Tibial artery (tissue), 4 donors: ENCODE results near the gene DTL.
"Not testable (repeated sequence)": the region's sequence is repeated elsewhere in the genome, so short reads cannot be mapped to it uniquely, and the experiment has no call there.

Source experiments
- DNase-seq, 2 donors: peaks; one replicate each; pipeline ENCODE4 v3.0.0-alpha.2; 2019
- H3K27ac ChIP-seq, 2 donors: fragments of 200-600 bp; sonication (generic) in 1 of 2; 1 replicate in 1 of 2; 2 replicates in 1 of 2; pipeline ENCODE4 v1.5.1; 2018 to 2019; ENCODE audit warnings: mild to moderate bottlenecking in 1 of 2
- H3K27me3 ChIP-seq, 2 donors: fragments of 200-600 bp; sonication (generic) in 1 of 2; one replicate each; pipeline versions ENCODE4 v1.5.1 to v1.6.0; 2016 to 2019
- H3K36me3 ChIP-seq, 3 donors: fragments of 200-600 bp; sonication (generic) in 2 of 3; one replicate each; pipeline ENCODE4 v1.5.1; 2016 to 2019; ENCODE audit warnings: mild to moderate bottlenecking in 2 of 3
- H3K4me1 ChIP-seq, 4 donors: fragments of 200-600 bp; sonication (generic) in 2 of 4; 1 replicate in 3 of 4; 2 replicates in 1 of 4; pipeline ENCODE4 v1.5.1; 2016 to 2019
- H3K4me3 ChIP-seq, 2 donors: fragments of 200-600 bp; sonication (generic) in 1 of 2; 1 replicate in 1 of 2; 2 replicates in 1 of 2; pipeline ENCODE4 v1.5.1; 2018 to 2019; ENCODE audit warnings: mild to moderate bottlenecking in 2 of 2
- H3K9me3 ChIP-seq, 3 donors: fragments of 200-600 bp; sonication (generic) in 1 of 3; one replicate each; pipeline ENCODE4 v1.5.1; 2016 to 2019
- intact Hi-C: fragments of 100-400 bp; cut with DNase I; formaldehyde crosslinking; loops from one replicate; pipeline ENCODE4 v1.15.0; 2023; ENCODE audit warnings: low total_unique reads
- TF ChIP-seq, protein P1 (sequence below), 2 experiments: fragments of 200-600 bp in 1 of 2; fragments of 450-650 bp in 1 of 2; IDR thresholded peaks; one replicate each; pipeline ENCODE4 v1.5.1; 2017 to 2019; ENCODE audit warnings: antibody characterized with exemption in 2 of 2, mild to moderate bottlenecking in 1 of 2, moderate library complexity in 1 of 2

The DTL gene, protein sequence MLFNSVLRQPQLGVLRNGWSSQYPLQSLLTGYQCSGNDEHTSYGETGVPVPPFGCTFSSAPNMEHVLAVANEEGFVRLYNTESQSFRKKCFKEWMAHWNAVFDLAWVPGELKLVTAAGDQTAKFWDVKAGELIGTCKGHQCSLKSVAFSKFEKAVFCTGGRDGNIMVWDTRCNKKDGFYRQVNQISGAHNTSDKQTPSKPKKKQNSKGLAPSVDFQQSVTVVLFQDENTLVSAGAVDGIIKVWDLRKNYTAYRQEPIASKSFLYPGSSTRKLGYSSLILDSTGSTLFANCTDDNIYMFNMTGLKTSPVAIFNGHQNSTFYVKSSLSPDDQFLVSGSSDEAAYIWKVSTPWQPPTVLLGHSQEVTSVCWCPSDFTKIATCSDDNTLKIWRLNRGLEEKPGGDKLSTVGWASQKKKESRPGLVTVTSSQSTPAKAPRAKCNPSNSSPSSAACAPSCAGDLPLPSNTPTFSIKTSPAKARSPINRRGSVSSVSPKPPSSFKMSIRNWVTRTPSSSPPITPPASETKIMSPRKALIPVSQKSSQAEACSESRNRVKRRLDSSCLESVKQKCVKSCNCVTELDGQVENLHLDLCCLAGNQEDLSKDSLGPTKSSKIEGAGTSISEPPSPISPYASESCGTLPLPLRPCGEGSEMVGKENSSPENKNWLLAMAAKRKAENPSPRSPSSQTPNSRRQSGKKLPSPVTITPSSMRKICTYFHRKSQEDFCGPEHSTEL

DNA sequence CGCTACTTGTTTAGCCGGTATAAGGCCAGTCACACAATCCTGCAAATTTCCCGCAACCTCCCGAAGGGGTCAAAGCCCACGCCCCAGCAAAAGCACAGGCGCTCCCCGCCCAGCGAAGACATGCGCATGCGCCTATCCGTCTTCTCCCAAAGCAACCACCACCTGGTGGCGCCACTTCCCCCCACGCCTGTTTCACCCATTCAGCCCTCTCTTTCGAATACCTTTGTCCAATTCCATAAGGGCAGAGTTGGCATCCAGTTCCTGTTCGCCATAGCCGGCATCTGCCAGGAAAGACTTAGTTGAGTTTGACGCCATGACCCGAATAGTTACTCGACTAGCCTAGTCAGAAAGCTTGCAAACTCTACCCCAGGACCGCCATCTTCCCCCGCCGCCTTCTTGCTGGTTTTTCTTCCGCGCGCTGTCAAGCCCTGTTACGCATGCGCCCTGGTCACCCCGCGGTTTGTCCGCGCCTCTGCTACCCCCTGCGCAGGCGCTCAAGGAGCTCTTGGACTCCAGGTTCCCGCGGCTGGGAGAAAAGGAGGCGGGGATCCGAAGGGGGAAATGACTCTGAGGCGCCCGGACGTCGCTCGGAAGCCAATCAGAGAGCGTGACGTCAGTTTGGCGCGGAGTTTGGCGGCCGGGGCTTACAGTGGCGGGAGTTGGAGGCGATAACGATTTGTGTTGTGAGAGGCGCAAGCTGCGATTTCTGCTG lies at the start of gene DTL, which contains the start of gene INTS7:
Gene DTL (plus strand): TSS at position 626 of the 712 bp plus-strand sequence. CDS start 143 bp downstream, outside the sequence.
Gene INTS7 (minus strand): TSS at position 435 of the 712 bp plus-strand sequence. CDS start 120 bp downstream, at position 315.
- Histone ChIP-seq H3K36me3 (no peaks in the 10 kb centered on the region), H3K9me3 (no peaks in the 10 kb centered on the region), H3K27ac (peak within 1 kb of the TSS; percentile 69 to 80), H3K4me3 (peak within 1 kb of the TSS; percentile 57 to 68), H3K4me1 (peaks cover 0 to 27% (median 13%) of the 10 kb centered on the region in 4 donors), H3K27me3 (no peaks in the 10 kb centered on the region)
- intact Hi-C loops = loop anchor here (10.0 kb wide), 1 partner anchor 420 kb away; no protein-coding TSS in a partner anchor
- DNase-seq = peak; percentile 98 to 99
- TF ChIP-seq, protein P1, sequence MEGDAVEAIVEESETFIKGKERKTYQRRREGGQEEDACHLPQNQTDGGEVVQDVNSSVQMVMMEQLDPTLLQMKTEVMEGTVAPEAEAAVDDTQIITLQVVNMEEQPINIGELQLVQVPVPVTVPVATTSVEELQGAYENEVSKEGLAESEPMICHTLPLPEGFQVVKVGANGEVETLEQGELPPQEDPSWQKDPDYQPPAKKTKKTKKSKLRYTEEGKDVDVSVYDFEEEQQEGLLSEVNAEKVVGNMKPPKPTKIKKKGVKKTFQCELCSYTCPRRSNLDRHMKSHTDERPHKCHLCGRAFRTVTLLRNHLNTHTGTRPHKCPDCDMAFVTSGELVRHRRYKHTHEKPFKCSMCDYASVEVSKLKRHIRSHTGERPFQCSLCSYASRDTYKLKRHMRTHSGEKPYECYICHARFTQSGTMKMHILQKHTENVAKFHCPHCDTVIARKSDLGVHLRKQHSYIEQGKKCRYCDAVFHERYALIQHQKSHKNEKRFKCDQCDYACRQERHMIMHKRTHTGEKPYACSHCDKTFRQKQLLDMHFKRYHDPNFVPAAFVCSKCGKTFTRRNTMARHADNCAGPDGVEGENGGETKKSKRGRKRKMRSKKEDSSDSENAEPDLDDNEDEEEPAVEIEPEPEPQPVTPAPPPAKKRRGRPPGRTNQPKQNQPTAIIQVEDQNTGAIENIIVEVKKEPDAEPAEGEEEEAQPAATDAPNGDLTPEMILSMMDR (IDR thresholded peaks at IDR 0.05) = peak; percentile 88 to 91

DNA sequence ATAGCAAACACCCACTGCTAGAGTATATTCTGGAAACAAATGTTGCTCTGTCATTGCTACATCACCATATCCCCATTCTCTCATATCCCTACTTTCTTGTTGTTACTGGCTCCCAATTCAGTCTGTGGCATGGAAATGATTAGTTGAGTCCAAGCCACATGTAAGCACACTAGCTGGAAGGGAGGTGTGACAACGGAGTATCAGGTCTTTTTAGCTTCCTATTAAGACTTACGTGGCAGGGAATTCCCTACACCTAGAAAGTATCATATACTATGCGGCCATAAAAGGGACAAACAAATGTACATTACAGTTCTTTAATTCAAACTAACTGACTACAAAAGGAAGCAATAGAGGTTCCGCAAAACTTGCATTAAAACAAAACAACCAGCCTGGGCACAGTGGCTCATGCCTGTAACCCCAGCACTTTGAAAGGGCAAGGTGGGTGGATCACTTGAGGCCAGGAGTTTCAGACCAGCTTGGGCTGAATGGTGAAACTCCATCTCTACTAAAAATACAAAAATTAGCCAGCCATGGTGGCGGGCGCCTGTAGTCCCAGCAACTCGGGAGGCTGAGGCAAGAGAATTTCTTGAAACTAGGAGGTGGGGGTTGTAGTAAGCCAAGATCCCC lies 48.8 kb upstream of the DTL start:
- Histone ChIP-seq H3K27me3 (no peaks in the 10 kb centered on the region), H3K9me3 (no peaks in the 10 kb centered on the region), H3K4me3 (no peak overlapping the region), H3K27ac (no peak overlapping the region), H3K4me1 (no peaks in the 10 kb centered on the region), H3K36me3 (peaks cover 0 to 22% (median 10%) of the 10 kb centered on the region in 3 donors)
- TF ChIP-seq, protein P1 (IDR thresholded peaks at IDR 0.05) = no peak
- intact Hi-C loops = no loop called here
- DNase-seq = no peak

DNA sequence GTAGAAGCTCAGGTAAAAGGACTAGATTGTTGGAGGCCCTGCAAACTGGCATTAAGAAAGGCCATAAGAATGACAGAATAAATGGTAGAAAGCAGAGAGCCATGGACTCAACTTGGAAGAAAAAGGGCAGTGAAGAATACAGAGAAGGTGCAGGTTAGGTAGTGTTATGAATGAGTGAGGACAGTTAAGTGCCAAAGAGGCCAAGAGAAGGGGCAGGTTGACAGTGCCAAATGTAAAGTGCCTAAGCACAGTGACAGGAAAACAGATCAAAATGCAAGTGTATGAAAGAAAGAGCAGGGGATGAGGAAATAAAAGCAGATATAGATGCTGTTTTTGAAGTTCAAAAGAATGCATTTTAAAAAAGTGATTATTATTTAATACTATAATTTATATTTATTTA lies 43.9 kb upstream of the DTL start:
- Histone ChIP-seq H3K27ac (no peak overlapping the region), H3K9me3 (no peaks in the 10 kb centered on the region), H3K4me3 (no peak overlapping the region), H3K36me3 (peaks cover 2 to 10% (median 2%) of the 10 kb centered on the region in 3 donors), H3K27me3 (no peaks in the 10 kb centered on the region), H3K4me1 (no peaks in the 10 kb centered on the region)
- DNase-seq = no peak
- TF ChIP-seq, protein P1 (IDR thresholded peaks at IDR 0.05) = no peak
- intact Hi-C loops = no loop called here

DNA sequence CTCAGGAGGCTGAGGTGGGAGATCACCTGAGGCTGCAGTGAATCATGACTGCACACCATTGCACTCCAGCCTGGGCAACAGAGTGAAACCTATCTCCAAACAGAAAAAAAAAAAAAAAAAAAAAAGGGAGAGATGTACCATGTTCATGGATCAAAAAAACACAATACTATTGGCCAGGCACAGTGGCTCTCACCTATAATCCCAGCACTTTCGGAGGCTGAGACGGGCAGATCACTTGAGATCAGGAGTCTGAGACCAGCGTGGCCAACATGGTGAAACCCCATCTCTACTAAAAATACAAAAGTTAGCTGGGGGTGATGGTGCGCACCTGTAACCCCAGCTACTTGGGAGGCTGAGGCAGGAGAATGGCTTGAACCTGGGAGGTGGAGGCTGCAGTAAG lies 38.1 kb upstream of the DTL start:
- intact Hi-C loops, DNase-seq, H3K9me3 ChIP-seq, H3K27ac ChIP-seq, H3K4me3 ChIP-seq, H3K27me3 ChIP-seq, H3K4me1 ChIP-seq: not testable (repeated sequence)
- peaks cover 9 to 18% (median 16%) of the 10 kb centered on the region in 3 donors for H3K36me3 ChIP-seq

DNA sequence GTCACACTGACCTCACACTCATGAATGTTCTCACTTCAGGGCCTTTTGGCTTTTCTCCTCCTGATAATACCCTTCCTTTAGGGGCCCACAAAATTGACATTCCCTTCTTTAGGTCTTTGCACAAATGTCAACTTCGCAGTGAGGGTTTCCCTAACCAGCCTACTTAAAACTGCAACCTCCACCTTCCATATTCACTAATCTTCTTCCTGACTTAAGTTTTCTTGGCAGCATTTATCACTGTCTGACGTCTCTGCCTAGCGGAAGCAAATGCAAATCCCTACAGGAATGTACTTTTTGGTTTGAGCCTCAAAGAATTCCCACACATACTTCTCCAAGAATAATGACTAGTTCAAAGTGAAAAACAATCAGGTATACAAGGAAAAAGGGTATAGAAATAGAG lies 33.0 kb upstream of the DTL start:
- intact Hi-C loops = no loop called here
- no peak overlapping the region for H3K27ac ChIP-seq
- peaks cover 13 to 19% (median 17%) of the 10 kb centered on the region in 3 donors for H3K36me3 ChIP-seq
- no peaks in the 10 kb centered on the region for H3K27me3 ChIP-seq
- peaks cover 0 to 1% (median 0%) of the 10 kb centered on the region in 3 donors for H3K9me3 ChIP-seq
- H3K4me1 ChIP-seq = no peaks in the 10 kb centered on the region
- no peak for DNase-seq
- no peak overlapping the region for H3K4me3 ChIP-seq
- TF ChIP-seq, protein P1 (IDR thresholded peaks at IDR 0.05) = no peak
